Stimulated activated CD4-positive, alpha-beta T cell treated with anti-CD3 and anti-CD28 coated beads, Interleukin-4, amount 100 ng/mL, for 48 hours (primary cell): ENCODE measurements around the gene NEK5.
"Not testable (repeated sequence)": the region's sequence is repeated elsewhere in the genome, so short reads cannot be mapped to it uniquely, and the experiment has no call there.

Experiments
- DNase-seq, 2 donors: peaks; one replicate each; pipeline ENCODE4 v3.0.0-alpha.2; 2020; ENCODE audit warnings: low read depth in 2 of 2

Gene NEK5

GRCh38 chr13:52070929-52071523 is 57.8 kb downstream of the NEK5 start:
- DNase-seq, result no peak

GRCh38 chr13:52067237-52067636 is 61.6 kb downstream of the NEK5 start:
- no peak for DNase-seq

GRCh38 chr13:52061587-52061986 is 67.3 kb downstream of the NEK5 start:
- DNase-seq, result no peak

DNA sequence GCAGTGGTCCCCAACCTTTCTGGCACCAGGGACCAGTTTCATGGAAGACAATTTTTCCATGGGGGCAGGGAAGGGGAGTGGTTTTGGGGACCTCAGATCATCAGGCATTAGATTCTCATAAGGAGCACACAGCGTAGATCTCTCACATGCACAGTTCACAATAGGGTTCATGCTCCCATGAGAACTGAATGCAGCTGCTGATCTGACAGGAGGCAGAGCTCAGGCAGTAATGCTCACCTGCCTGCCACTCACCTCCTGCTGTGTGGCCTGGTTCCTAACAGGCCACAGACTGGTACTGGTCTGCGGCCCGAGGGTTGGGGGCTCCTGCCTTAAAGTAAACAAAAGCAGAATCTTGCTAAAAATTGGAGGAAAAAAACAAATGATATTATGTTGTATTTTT is 67.8 kb downstream of the NEK5 start:
- not testable (repeated sequence) for DNase-seq

GRCh38 chr13:52053460-52053859 is 75.4 kb downstream of the NEK5 start:
- no peak for DNase-seq

GRCh38 chr13:52051400-52051799 is 77.5 kb downstream of the NEK5 start:
- no peak for DNase-seq

- no peak for DNase-seq
Measured at GRCh38 chr13:52048516-52048915, 80.4 kb downstream of the NEK5 start.

DNA sequence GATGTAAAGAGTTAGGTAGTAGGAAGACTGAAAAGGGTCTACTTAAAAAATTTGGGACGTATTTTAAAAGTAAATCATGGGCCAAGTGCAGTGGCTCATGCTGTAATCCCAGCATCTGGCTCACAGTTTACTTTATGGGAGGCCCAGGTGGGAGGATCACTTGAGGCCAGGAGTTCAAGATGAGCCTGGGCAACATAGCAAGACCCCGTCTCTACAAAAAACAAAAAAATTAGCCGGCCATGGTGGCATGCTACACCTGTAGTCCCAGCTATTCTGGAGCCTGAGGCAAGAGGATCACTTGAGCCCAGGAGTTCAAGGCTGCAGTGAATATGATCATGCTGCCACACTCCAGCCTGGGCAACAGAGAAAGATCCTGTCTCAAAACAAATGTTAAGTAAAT is 81.4 kb downstream of the NEK5 start:
- DNase-seq, result no peak

GRCh38 chr13:52043675-52044074 is 85.2 kb downstream of the NEK5 start:
- DNase-seq, result no peak

- no peak for DNase-seq
Measured at GRCh38 chr13:52036037-52036436, 92.8 kb downstream of the NEK5 start.

DNA sequence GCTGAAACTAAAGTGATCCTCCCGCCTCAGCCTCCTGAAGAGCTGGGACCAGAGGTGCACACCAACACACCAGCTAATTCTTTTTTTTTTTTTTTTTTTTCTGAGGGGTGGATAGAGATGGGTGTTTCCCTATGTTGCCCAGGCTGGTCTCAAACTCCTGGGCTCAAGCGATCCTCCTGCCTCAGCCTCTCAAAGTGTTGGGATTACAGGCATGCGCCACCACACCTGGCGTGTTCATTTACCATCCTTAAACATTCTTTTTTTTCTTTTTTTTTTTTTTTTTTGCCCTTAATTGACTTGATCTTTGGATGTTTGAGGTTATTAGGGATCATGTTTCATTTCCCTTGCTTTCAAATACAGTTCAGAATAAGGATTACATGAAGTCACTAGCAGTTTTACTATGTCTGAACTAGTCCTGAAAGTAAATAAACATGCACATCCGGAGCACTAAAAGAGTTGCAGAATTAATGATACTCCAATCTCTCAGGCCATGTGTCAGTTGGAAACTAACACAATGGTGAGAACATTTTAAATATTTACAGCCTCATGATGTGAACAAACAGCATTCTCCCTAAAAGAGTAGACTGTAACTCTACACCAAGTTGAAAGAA is 94.2 kb downstream of the NEK5 start:
- no peak for DNase-seq

DNA sequence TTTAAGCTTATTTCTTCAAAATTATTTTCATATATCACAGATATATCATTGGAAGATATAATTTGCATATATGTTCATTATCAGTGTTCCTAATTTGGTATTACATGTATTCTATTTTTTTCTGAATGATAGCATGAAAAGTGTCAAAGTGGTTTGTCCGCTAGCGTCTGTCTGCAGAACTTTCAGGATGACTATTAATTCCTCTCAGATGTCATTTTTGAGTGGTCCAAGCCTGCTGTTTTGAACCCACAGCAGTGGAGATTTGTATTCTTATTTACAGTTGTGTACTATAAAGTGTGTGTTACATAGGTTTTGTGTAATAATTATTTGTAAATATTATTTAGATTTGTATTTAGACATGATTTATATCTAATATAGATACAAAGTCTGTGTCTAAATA is 95.8 kb downstream of the NEK5 start:
- no peak for DNase-seq

GRCh38 chr13:52030401-52030800 is 98.5 kb downstream of the NEK5 start:
- not testable (repeated sequence) for DNase-seq

DNA sequence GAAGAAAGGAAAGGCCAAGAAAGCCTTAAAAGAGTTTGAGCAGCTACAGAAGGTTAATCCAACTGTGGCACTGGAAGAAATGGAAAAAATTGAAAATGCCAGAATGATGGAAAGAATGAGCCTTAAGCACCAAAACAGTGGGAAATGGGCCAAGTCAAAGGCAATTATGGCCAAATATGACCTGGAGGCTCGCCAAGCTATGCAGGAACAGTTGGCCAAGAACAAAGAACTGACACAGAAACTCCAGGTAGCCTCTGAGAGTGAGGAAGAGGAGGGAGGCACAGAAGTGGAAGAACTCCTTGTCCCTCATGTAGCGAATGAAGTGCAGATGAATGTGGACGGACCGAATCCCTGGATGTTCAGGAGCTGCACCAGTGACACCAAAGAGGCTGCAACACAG is 99.3 kb downstream of the NEK5 start:
- DNase-seq, result no peak

GRCh38 chr13:52027832-52028231 is 101.0 kb downstream of the NEK5 start:
- DNase-seq, result no peak

DNA sequence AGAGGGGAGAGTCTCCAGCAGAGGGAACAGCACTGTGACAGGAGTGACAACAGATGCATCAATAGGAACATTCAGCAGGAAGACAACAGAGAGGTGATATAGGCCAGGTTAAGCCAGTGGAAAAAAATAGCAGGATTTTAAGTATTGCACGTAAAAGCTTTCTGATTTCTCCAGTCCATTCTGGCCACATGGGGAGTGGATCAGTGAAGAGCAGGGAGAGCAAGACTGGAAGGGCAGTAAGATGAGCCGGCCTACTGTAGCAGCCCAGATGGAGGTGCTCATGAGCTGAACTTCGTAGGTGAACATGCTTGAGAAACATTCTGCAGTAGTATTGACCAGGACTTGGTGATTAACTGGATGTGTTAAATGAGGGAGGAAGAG is 102.6 kb downstream of the NEK5 start:
- no peak for DNase-seq

DNA sequence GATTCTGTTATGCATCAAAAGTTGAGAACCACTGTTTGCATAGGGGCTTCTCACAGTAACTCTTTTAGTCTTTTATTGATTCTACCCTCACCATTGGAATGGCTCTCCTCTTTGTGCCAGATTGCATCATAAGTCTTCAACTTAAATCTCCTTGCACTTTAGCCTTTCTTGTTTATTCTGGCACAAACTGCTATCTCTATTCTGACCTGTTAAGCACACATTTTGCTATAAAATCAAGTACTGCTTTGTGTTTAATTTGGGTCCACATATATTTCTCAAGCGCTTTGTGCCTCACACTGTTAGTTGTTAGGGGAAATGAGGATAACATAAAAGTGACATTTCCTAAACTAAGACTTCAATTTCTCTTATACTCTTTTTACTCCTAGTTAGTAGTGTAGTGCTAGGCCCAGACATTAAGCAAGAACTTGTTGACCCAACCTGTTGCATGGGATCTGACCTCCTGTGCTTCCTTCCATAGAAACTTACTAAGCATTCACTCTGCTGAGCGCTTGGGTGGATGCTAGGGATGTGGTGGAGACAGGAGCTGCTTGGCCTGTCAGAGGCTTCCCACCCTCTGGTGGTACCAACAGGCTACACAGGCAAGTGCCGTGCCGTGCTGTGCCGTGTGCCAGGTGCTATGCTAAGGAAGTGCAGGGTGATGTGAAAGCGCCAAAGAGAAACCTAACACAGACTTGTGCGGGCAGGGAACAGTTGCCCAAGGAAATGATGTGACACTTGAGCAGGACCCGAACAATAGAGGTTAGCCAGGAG is 103.2 kb downstream of the NEK5 start:
- no peak for DNase-seq

DNA sequence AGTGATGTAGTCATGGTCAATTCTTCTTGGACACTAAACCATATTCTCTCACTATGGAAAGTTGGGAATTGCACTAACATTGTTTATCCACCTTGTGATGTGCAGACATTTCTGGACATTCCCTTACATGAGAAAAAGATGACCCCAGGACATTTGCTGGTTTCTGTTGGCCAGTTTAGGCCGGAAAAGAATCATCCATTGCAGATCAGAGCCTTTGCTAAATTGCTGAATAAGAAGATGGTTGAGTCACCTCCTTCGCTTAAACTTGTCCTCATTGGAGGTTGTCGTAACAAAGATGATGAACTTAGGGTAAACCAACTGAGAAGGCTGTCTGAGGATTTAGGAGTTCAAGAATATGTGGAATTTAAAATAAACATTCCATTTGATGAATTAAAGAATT is 104.4 kb downstream of the NEK5 start, which contains the start of gene UTP14C:
TSS of gene UTP14C (plus strand) at position 211 of the 400 bp plus-strand sequence. CDS start 4,114 bp downstream, outside the sequence.
- no peak for DNase-seq

GRCh38 chr13:52022356-52022755 is 106.5 kb downstream of the NEK5 start:
- no peak for DNase-seq

GRCh38 chr13:52020191-52020590 is 108.7 kb downstream of the NEK5 start:
- no peak for DNase-seq

DNA sequence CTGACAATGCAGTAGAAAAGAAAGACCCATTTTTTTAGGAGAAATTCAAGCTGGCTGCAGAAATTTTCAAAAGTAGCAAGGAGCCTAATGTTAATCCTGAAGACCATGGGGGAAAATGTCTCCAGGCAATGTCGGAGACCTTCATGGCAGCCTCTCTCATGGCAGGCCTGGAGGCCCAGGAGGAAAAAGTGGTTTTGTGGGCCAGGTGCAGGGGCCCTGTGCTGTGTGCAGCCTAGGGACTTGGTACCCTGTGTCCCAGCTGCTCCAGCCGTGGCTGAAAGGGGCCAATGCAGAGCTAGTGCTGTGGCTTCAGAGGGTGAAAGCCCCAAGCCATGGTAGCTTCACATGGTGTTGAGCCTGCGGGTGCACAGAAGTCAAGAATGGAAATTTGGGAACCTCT is 112.6 kb downstream of the NEK5 start:
- no peak for DNase-seq

- no peak for DNase-seq
Measured at GRCh38 chr13:52012512-52012836, 116.4 kb downstream of the NEK5 start.
